Ovary (tissue), 3 donors: Measurements from ENCODE around the gene NFS1.

ENCODE experiments used
- CTCF ChIP-seq, 3 donors: fragments of 450-650 bp in 2 of 3; fragments of 200-600 bp in 1 of 3; IDR thresholded peaks; one replicate each; pipeline versions ENCODE4 v1.5.1 to v1.8.0; 2016 to 2022; ENCODE audit warnings: antibody characterized with exemption in 3 of 3, mild to moderate bottlenecking in 1 of 3
- POLR2A ChIP-seq: fragments of 450-650 bp; IDR thresholded peaks from one replicate; pipeline ENCODE4 v1.6.1; 2017; ENCODE audit warnings: antibody characterized with exemption, mild to moderate bottlenecking, moderate library complexity
- donor health status: DM: no; HTN: no; CAD: no.

DNA sequence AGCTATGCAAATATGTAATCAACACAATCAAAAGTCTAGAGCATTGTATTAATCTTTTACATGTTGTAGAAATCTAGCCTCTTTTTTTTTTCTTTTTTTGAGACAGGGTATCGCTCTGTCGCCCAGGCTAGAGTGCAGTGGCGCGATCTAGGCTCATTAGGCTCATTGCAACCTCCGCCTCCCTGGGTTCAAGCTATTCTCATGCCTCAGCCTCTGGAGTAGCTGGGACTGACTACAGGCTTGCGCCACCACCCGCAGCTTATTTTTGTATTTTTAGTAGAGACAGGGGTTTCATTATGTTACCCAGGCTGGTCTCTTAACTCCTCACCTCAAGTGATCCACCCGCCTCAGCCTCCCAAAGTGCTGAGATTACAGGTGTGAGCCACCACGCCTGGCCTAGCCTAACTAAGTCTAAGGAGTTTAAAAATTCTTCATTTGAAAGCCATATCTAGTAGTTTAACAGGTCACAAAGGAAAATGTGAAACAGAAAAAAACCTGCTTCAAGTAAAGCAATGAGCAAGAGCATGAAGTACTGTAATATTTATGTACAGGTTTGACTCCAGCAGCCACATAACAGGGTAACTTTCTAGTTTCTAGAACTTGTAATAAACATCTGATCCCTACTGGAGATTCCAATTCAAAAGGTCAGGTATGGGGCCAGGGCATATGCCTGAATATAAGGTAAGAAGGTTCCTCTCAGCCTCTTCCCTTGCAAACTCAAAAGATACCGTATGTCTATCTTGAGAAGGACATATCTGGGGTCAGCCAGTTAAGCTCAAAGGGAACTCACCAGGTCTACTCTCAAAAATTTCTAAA lies 38.8 kb downstream of the NFS1 start:
- TF ChIP-seq POLR2A = no peak
- no peak for TF ChIP-seq CTCF (IDR thresholded peaks at IDR 0.05)
